ENCODE measurements around the gene APC.
A peak's percentile ranks its signal among the peaks of the same experiment; 100 is the strongest.

The APC gene

GRCh38 chr5:112737070-112737462 lies 619 bp upstream of the APC start:
- H3K4me1 ChIP-seq (ENCODE audit: control insufficient read depth in 1 of 2, insufficient read depth in 2 of 2, low read length in 2 of 2): peaks cover 0 to 8% of the 10 kb centered on the region in 2 donors
- H3K36me3 ChIP-seq (ENCODE audit: control insufficient read depth in 1 of 2, insufficient read depth in 2 of 2, low read length in 2 of 2): no peaks in the 10 kb centered on the region
- no peaks in the 10 kb centered on the region for H3K27me3 ChIP-seq (ENCODE audit: control insufficient read depth in 1 of 2, insufficient read depth in 2 of 2, low read length in 2 of 2)
- H3K9ac ChIP-seq (ENCODE audit: low read depth in 1 of 2, low read length in 2 of 2): peak overlapping the region in 1 of 2 donors; percentile 41
- H3K27ac ChIP-seq (ENCODE audit: low read depth, low read length): no peak overlapping the region
- peak overlapping the region; percentile 84 to 86 for H3K4me3 ChIP-seq (ENCODE audit: low read depth in 1 of 2, low read length in 2 of 2)
- no peaks in the 10 kb centered on the region for H3K9me3 ChIP-seq (ENCODE audit: control insufficient read depth in 1 of 2, low read length in 2 of 2)

DNA sequence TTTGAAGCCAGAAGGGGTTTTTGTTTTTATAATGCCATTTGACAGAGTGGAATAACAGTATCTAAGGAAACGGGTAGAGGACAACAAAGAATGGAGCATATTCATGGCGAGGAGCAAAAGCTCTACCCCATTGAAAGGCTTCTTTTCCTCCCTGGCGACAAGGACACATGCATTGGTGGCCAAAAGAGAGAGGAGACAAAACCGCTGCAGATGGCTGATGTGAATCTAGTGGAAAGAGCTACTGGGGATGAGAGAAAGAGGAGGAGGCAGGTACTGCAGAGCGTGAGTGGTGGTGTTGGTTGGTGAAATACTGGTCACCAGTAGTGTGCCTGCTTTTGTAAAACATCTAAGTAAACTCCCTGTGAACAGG lies 491 bp downstream of the APC start:
- Histone ChIP-seq H3K36me3 (ENCODE audit: control insufficient read depth in 1 of 2, insufficient read depth in 2 of 2, low read length in 2 of 2) (no peaks in the 10 kb centered on the region), H3K9ac (ENCODE audit: low read depth in 1 of 2, low read length in 2 of 2) (peak overlapping the region in 1 of 2 donors; percentile 41), H3K4me3 (ENCODE audit: low read depth in 1 of 2, low read length in 2 of 2) (peak overlapping the region; percentile 84 to 86), H3K4me1 (ENCODE audit: control insufficient read depth in 1 of 2, insufficient read depth in 2 of 2, low read length in 2 of 2) (peaks cover 0 to 8% of the 10 kb centered on the region in 2 donors), H3K9me3 (ENCODE audit: control insufficient read depth in 1 of 2, low read length in 2 of 2) (no peaks in the 10 kb centered on the region), H3K27me3 (ENCODE audit: control insufficient read depth in 1 of 2, insufficient read depth in 2 of 2, low read length in 2 of 2) (no peaks in the 10 kb centered on the region), H3K27ac (ENCODE audit: low read depth, low read length) (no peak overlapping the region)

DNA sequence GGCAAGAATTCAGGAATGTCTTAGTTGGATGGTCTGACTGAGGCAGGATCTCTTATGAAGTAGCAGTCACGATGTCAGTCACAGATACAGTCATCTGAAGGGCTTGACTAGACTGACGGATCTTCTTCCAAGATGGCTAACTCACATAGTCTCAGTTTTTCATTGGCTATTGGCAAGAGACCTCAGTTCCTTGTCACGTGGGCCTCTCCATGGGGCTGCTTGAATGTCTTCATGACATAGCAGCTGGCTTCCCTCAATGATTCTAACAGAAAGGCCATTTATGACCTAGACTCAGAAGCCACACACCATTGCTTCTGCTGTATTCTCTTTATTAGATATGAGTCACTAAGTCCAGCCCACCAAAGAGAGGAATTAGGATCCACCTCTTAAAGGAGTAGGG lies 4.7 kb downstream of the APC start:
- H3K27ac ChIP-seq (ENCODE audit: low read depth, low read length): no peak overlapping the region
- H3K27me3 ChIP-seq (ENCODE audit: control insufficient read depth in 1 of 2, insufficient read depth in 2 of 2, low read length in 2 of 2): no peaks in the 10 kb centered on the region
- no peaks in the 10 kb centered on the region for H3K36me3 ChIP-seq (ENCODE audit: control insufficient read depth in 1 of 2, insufficient read depth in 2 of 2, low read length in 2 of 2)
- H3K4me3 ChIP-seq (ENCODE audit: low read depth in 1 of 2, low read length in 2 of 2): no peak overlapping the region
- no peak overlapping the region for H3K9ac ChIP-seq (ENCODE audit: low read depth in 1 of 2, low read length in 2 of 2)
- H3K9me3 ChIP-seq (ENCODE audit: control insufficient read depth in 1 of 2, low read length in 2 of 2): no peaks in the 10 kb centered on the region
- H3K4me1 ChIP-seq (ENCODE audit: control insufficient read depth in 1 of 2, insufficient read depth in 2 of 2, low read length in 2 of 2): peaks cover 0 to 8% of the 10 kb centered on the region in 2 donors

GRCh38 chr5:112743631-112744030 lies 5.9 kb downstream of the APC start:
- Histone ChIP-seq H3K27me3 (ENCODE audit: control insufficient read depth in 1 of 2, insufficient read depth in 2 of 2, low read length in 2 of 2) (no peaks in the 10 kb centered on the region), H3K4me3 (ENCODE audit: low read depth in 1 of 2, low read length in 2 of 2) (no peak overlapping the region), H3K27ac (ENCODE audit: low read depth, low read length) (no peak overlapping the region), H3K4me1 (ENCODE audit: control insufficient read depth in 1 of 2, insufficient read depth in 2 of 2, low read length in 2 of 2) (no peaks in the 10 kb centered on the region), H3K9ac (ENCODE audit: low read depth in 1 of 2, low read length in 2 of 2) (no peak overlapping the region), H3K36me3 (ENCODE audit: control insufficient read depth in 1 of 2, insufficient read depth in 2 of 2, low read length in 2 of 2) (no peaks in the 10 kb centered on the region), H3K9me3 (ENCODE audit: control insufficient read depth in 1 of 2, low read length in 2 of 2) (no peaks in the 10 kb centered on the region)

GRCh38 chr5:112752335-112752734 lies 14.7 kb downstream of the APC start:
- no peak overlapping the region for H3K9ac ChIP-seq (ENCODE audit: low read depth in 1 of 2, low read length in 2 of 2)
- H3K27ac ChIP-seq (ENCODE audit: low read depth, low read length): no peak overlapping the region
- H3K4me1 ChIP-seq (ENCODE audit: control insufficient read depth in 1 of 2, insufficient read depth in 2 of 2, low read length in 2 of 2): peaks cover 0 to 2% of the 10 kb centered on the region in 2 donors
- H3K4me3 ChIP-seq (ENCODE audit: low read depth in 1 of 2, low read length in 2 of 2): no peak overlapping the region
- H3K36me3 ChIP-seq (ENCODE audit: control insufficient read depth in 1 of 2, insufficient read depth in 2 of 2, low read length in 2 of 2): no peaks in the 10 kb centered on the region
- H3K9me3 ChIP-seq (ENCODE audit: control insufficient read depth in 1 of 2, low read length in 2 of 2): no peaks in the 10 kb centered on the region
- no peaks in the 10 kb centered on the region for H3K27me3 ChIP-seq (ENCODE audit: control insufficient read depth in 1 of 2, insufficient read depth in 2 of 2, low read length in 2 of 2)

- Histone ChIP-seq H3K9ac (ENCODE audit: low read depth in 1 of 2, low read length in 2 of 2) (no peak overlapping the region), H3K4me1 (ENCODE audit: control insufficient read depth in 1 of 2, insufficient read depth in 2 of 2, low read length in 2 of 2) (peaks cover 0 to 4% of the 10 kb centered on the region in 2 donors), H3K27ac (ENCODE audit: low read depth, low read length) (no peak overlapping the region), H3K9me3 (ENCODE audit: control insufficient read depth in 1 of 2, low read length in 2 of 2) (no peaks in the 10 kb centered on the region), H3K4me3 (ENCODE audit: low read depth in 1 of 2, low read length in 2 of 2) (no peak overlapping the region), H3K27me3 (ENCODE audit: control insufficient read depth in 1 of 2, insufficient read depth in 2 of 2, low read length in 2 of 2) (no peaks in the 10 kb centered on the region), H3K36me3 (ENCODE audit: control insufficient read depth in 1 of 2, insufficient read depth in 2 of 2, low read length in 2 of 2) (peaks cover 0 to 5% of the 10 kb centered on the region in 2 donors)
Measured at GRCh38 chr5:112755703-112756102, 18.0 kb downstream of the APC start.

DNA sequence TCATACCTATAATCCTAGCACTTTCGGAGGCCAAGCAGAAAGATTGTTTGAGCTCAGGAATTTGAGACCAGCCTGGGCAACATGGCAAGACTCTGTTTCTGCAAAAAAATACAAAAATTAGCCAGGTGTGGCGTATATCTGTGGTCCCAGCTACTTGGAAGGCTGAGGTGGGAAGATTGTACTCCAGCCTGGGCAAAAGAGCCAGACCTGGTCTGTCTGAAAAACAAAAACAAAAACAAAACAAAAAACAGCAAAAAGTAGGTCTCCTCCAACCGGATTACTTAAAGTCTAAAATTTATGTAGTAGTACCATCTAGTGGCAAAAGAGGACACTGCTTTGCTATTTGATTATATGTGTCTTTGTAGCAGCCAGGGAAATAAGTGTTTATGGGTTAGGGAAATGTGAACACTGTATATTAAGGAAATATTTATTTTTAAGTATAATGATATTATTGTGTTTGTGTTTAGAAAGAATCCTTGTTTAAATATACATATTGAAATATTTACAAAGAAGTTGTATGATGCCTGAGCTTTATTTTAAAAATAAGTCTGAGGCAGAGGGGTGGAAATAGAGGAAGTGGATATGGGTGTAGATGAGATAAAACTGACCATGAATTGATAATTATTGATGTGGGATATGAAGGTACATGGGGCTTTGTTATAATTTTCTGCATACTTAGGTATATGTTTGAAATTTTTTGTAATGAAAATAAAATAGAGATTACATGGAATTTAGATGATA lies 20.0 kb downstream of the APC start:
- Histone ChIP-seq H3K4me3 (ENCODE audit: low read depth in 1 of 2, low read length in 2 of 2) (no peak overlapping the region), H3K4me1 (ENCODE audit: control insufficient read depth in 1 of 2, insufficient read depth in 2 of 2, low read length in 2 of 2) (peaks cover 0 to 4% of the 10 kb centered on the region in 2 donors), H3K36me3 (ENCODE audit: control insufficient read depth in 1 of 2, insufficient read depth in 2 of 2, low read length in 2 of 2) (peaks cover 0 to 5% of the 10 kb centered on the region in 2 donors), H3K27ac (ENCODE audit: low read depth, low read length) (no peak overlapping the region), H3K9ac (ENCODE audit: low read depth in 1 of 2, low read length in 2 of 2) (no peak overlapping the region), H3K27me3 (ENCODE audit: control insufficient read depth in 1 of 2, insufficient read depth in 2 of 2, low read length in 2 of 2) (no peaks in the 10 kb centered on the region), H3K9me3 (ENCODE audit: control insufficient read depth in 1 of 2, low read length in 2 of 2) (no peaks in the 10 kb centered on the region)

DNA sequence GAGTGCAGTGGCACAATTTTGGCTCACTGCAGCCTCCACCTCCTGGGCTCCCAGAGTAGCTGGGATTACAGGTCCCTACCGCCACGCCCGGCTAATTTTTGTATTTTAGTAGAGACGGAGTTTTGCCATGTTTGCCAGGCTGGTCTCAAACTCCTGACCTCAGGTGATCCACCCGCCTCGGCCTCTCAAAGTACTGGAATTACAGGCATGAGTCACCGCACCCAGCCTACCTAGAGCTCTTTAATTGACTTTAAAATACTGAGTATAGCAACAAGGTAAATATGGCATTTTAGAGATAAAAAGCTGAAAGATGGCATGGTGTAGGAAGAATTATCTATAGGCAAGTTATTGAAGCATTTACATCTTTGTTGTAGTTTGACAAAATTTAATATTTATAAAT lies 21.0 kb downstream of the APC start:
- no peaks in the 10 kb centered on the region for H3K9me3 ChIP-seq (ENCODE audit: control insufficient read depth in 1 of 2, low read length in 2 of 2)
- H3K4me3 ChIP-seq (ENCODE audit: low read depth in 1 of 2, low read length in 2 of 2): no peak overlapping the region
- peaks cover 0 to 4% of the 10 kb centered on the region in 2 donors for H3K4me1 ChIP-seq (ENCODE audit: control insufficient read depth in 1 of 2, insufficient read depth in 2 of 2, low read length in 2 of 2)
- peaks cover 0 to 5% of the 10 kb centered on the region in 2 donors for H3K36me3 ChIP-seq (ENCODE audit: control insufficient read depth in 1 of 2, insufficient read depth in 2 of 2, low read length in 2 of 2)
- H3K27ac ChIP-seq (ENCODE audit: low read depth, low read length): no peak overlapping the region
- H3K9ac ChIP-seq (ENCODE audit: low read depth in 1 of 2, low read length in 2 of 2): no peak overlapping the region
- H3K27me3 ChIP-seq (ENCODE audit: control insufficient read depth in 1 of 2, insufficient read depth in 2 of 2, low read length in 2 of 2): no peaks in the 10 kb centered on the region

GRCh38 chr5:112762113-112762810 lies 24.6 kb downstream of the APC start:
- Histone ChIP-seq H3K36me3 (ENCODE audit: control insufficient read depth in 1 of 2, insufficient read depth in 2 of 2, low read length in 2 of 2) (peaks cover 0 to 7% of the 10 kb centered on the region in 2 donors), H3K27ac (ENCODE audit: low read depth, low read length) (no peak overlapping the region), H3K4me3 (ENCODE audit: low read depth in 1 of 2, low read length in 2 of 2) (no peak overlapping the region), H3K4me1 (ENCODE audit: control insufficient read depth in 1 of 2, insufficient read depth in 2 of 2, low read length in 2 of 2) (peaks cover 0 to 3% of the 10 kb centered on the region in 2 donors), H3K9ac (ENCODE audit: low read depth in 1 of 2, low read length in 2 of 2) (no peak overlapping the region), H3K9me3 (ENCODE audit: control insufficient read depth in 1 of 2, low read length in 2 of 2) (no peaks in the 10 kb centered on the region), H3K27me3 (ENCODE audit: control insufficient read depth in 1 of 2, insufficient read depth in 2 of 2, low read length in 2 of 2) (no peaks in the 10 kb centered on the region)

DNA sequence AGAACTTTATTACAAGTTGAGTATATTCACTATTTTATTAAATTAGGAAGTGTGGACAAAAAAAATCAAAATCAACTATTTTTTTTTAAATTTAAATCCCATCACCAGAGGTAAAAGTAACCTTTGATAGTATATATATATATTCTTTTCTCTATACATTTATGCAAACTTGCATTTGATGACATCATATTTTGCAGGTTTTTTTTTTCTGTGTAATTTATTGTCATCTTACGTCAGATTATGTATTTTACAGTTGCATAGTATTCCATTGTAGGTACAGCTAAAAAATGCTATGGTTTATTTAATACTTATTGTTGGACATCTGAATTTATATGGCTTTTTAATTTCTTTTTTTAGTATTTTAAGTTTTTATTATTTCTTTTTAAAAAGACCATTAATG lies 25.5 kb downstream of the APC start:
- no peaks in the 10 kb centered on the region for H3K9me3 ChIP-seq (ENCODE audit: control insufficient read depth in 1 of 2, low read length in 2 of 2)
- no peak overlapping the region for H3K9ac ChIP-seq (ENCODE audit: low read depth in 1 of 2, low read length in 2 of 2)
- no peak overlapping the region for H3K4me3 ChIP-seq (ENCODE audit: low read depth in 1 of 2, low read length in 2 of 2)

More for the DNA sequence above, 25.5 kb downstream of the APC start:
- no peaks in the 10 kb centered on the region for H3K27me3 ChIP-seq (ENCODE audit: control insufficient read depth in 1 of 2, insufficient read depth in 2 of 2, low read length in 2 of 2)
- H3K36me3 ChIP-seq (ENCODE audit: control insufficient read depth in 1 of 2, insufficient read depth in 2 of 2, low read length in 2 of 2): peaks cover 0 to 12% of the 10 kb centered on the region in 2 donors
- no peaks in the 10 kb centered on the region for H3K4me1 ChIP-seq (ENCODE audit: control insufficient read depth in 1 of 2, insufficient read depth in 2 of 2, low read length in 2 of 2)
- H3K27ac ChIP-seq (ENCODE audit: low read depth, low read length): no peak overlapping the region
